AG09319 (cell line): ENCODE data around the gene SPIN1.

Experiments used
- DNase-seq: peaks from one replicate; pipeline ENCODE4 v3.0.0-alpha.2; 2010; ENCODE audit warnings: low read depth; ENCODE audit errors: extremely low read depth
- TF ChIP-seq, protein P1 (sequence below): IDR thresholded peaks from 2 replicates; pipeline ENCODE4 v1.5.1; 2011; ENCODE audit warnings: low read depth, mild to moderate bottlenecking, inconsistent platforms, low read length, moderate library complexity

Gene SPIN1

DNA sequence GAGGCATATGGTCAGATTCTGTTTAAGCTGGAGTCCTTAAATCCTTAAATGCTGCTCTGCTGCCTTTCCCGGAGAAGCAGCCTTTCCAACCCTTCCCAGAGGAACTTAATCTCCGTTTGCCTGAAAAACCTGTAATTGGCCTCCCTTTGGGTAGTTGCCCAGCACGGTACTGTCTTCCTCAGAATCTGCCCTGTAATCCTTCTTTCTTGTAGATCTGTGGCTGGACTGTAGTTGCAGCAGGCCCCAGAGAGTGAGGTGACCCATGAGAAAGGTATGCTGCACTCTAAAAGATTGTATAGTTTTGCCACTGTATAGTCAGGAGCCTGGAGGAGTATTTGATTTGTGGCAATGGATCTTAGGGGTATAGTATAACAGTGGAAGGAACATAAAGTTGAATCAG lies 11.7 kb downstream of the SPIN1 start:
- TF ChIP-seq, protein P1, sequence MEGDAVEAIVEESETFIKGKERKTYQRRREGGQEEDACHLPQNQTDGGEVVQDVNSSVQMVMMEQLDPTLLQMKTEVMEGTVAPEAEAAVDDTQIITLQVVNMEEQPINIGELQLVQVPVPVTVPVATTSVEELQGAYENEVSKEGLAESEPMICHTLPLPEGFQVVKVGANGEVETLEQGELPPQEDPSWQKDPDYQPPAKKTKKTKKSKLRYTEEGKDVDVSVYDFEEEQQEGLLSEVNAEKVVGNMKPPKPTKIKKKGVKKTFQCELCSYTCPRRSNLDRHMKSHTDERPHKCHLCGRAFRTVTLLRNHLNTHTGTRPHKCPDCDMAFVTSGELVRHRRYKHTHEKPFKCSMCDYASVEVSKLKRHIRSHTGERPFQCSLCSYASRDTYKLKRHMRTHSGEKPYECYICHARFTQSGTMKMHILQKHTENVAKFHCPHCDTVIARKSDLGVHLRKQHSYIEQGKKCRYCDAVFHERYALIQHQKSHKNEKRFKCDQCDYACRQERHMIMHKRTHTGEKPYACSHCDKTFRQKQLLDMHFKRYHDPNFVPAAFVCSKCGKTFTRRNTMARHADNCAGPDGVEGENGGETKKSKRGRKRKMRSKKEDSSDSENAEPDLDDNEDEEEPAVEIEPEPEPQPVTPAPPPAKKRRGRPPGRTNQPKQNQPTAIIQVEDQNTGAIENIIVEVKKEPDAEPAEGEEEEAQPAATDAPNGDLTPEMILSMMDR = no peak
- DNase-seq = no peak

DNA sequence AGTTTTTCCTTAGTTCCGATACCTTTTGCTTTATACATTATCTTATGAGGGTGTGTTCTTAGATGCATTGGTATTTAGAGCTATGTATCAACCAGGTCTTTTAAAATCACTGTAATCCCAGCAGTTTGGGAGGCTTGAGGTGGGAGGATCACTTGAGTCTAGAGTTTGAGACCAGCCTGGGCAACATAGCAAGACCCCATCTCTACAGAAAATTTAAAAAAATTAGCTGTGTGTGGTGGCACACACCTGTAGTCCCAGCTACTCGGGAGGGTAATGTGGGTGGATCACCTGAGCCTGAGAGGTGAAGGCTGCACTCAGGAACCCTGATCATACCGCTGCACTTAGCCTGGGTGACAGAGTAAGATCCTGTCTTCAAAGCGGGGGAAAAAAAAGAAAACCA lies 15.1 kb downstream of the SPIN1 start:
- TF ChIP-seq, protein P1 = no peak

DNA sequence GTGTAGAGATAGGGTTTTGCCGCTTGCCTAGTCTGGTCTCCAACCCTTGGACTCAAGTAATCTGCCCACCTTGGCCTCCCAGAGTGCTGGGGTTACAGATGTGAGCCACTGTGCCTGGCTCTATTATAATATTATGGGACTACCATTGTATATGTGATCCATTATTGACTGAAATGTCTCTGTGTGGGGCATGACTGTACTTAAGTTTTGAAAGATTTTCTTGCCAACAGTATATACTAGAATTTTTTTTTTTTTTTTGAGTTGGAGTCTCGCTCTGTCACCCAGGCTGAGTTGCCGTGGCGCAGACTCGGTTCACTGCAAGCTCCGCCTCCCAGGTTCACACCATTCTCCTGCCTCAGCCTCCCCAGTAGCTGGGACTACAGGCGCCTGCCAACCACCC lies 17.8 kb downstream of the SPIN1 start:
- TF ChIP-seq, protein P1 = no peak
- DNase-seq = no peak

More for the DNA sequence above, 15.1 kb downstream of the SPIN1 start:
- DNase-seq = no peak

DNA sequence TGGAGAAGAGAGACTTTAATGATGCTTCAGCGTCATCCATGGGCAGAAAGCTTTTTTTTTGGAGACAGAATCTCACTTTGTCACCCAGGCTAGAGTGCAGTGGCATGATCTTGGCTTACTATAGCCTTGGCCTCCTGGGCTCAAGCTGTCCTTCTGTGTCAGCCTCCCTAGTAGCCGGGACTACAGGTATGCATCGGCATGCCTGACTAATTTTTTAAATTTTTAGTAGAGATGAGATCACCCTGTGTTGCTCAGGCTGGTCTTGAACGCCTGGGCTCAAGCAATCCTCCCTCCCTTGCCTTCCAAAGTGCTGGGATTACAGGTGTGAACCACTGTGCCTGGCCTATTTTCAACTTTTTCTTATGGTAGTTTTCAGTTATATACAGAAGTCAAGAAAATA lies 23.2 kb downstream of the SPIN1 start:
- no peak for DNase-seq
- TF ChIP-seq, protein P1 = no peak

DNA sequence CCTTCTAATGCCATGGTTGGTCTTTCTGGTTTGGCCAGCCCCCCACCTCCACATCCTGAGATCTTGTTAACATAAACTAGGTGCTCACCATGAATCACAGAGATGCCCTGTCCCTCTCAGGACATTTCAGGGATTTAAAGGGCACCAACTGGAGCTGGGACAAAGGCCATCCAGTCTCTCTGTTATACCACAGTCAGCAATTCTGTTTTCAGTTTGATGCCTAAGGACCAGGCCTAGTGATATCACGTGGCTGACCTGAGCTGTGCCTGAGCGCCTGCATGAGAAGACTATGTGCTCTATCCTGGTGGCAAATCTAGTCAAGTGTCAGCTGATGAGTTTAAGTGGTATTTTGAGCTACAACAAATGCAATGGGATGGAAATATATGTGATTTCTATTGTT lies 26.1 kb downstream of the SPIN1 start:
- no peak for DNase-seq
- TF ChIP-seq, protein P1 = no peak

DNA sequence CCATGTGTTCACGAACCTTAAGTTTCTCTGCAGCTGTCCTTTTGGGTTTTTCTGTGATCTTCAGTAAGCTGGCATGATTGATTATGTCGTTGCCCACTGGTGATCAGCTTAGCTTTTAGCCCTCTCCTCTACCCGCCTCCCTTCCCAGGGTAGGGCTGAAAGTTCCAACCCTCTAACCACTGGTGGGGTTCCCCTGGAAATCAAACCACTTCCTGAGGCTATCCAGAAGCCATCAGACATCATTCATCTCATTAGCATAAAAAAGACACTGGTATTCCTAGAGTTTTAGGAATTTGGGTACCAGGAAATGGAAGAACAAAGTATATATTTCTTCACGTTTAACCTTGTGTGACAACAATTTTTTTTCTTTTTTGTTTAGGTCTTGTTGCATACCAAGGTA lies 29.8 kb downstream of the SPIN1 start:
- no peak for DNase-seq
- TF ChIP-seq, protein P1 = no peak

DNA sequence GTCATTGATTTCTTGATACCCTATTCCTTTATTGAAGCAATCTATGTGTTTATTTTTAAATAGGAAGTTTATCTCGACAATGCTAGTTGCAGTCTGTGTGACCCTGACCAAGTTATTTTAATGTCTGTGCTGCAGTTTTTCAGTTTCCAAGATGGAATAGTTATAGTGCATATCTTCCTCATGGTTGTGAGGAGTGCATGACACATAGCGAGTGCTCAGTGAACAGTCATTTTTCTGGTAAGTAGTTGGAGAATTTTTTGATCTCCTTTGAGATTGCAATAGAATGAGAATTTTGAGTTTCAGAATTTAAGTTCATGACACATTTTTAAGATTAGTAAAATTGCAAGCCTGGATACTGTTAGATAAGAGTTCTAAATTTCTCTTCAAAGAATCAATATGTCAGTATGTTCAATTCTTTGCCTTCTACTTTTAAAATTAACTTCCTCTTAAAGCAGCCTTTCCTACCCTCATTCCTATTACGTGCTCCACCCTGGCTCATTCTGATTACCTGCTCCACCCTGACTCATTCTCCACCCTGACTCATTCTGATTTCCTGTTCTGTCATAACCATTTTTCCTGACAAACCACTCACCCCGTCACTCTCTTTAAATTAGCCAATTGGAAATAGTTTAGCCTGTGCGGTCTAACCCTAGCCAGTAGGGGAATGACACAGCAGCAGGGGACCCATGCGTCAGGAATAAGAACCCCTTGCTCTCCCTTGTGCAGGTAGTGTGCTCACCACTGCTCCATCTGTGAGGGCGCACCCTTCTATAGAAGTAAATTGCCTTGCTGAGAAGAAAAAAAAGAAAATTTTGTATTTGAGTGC lies 30.7 kb downstream of the SPIN1 start:
- DNase-seq = no peak
- TF ChIP-seq, protein P1 = no peak
